ENCODE data around the gene FAM50B.

The FAM50B gene

GRCh38 chr6:3894590-3895311, 45.6 kb downstream of the FAM50B start:
- no peak for DNase-seq (ENCODE audit: low read depth)

- DNase-seq (ENCODE audit: low read depth): no peak
These were observed 46.1 kb downstream of the FAM50B start for GRCh38 chr6:3895312-3895653.

DNA sequence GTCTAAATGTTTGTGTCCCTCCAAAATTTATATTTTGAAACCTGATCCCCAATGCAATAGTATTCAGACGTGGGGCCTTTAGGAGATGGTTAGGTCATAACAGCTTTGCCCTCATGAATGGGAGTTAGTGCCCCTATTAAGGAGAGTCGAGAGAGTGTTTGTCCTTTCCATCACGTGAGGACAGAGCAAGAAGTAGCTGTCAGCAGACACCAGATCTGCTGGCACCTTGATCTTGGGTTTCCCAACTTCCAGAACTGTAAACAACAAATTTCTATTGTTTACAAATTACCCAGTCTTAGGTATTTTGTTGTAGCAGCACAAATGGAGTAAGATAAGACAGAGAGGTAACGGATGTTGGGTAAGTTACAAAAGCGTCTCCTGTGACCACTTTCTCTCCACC, 46.6 kb downstream of the FAM50B start:
- DNase-seq (ENCODE audit: low read depth): no peak

DNA sequence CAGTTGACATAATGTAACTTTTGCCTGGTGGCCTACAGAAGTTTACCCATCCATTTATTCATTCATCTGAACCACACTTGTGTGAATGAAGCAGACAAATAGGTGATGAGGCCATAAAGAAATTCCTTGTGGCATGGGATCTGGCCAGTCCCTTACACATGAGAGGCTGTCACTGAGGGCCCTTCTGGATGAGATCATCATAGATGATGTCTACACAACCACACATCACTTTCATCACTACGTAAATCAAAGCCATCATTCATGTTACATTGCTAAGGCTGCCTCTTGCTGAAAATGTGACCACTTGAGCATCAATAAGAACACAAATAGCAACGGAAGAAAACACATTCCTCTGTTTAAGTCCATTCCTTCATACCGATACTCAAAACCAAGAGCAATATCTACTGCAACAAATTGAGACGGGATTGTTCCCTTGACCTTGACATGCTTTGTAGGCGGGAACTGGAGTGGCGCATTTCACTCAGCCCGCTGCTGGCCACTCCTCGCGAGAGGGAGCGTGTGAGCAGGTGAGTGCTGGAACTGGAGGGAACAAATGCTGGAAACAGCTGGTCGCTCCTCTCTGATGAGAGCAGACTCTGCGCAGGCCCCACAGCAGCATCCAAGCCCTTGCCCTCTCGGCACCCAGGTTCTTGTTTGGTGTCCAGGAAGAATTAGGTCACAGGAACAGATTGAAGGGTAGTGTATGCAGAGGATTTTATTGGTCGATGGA, 49.3 kb downstream of the FAM50B start:
- no peak for DNase-seq (ENCODE audit: low read depth)

- no peak for DNase-seq (ENCODE audit: low read depth)
These were observed 49.9 kb downstream of the FAM50B start for GRCh38 chr6:3899061-3899460.

- DNase-seq (ENCODE audit: low read depth): no peak
These were observed 50.8 kb downstream of the FAM50B start for GRCh38 chr6:3899970-3900439.

Data from stimulated activated CD8-positive, alpha-beta memory T cell treated with anti-CD3 and anti-CD28 coated beads, Interleukin-15, amount 100 ng/mL, for 1 hour (primary cell).